GM12873 (cell line): ENCODE data around the gene USP19.

ENCODE experiments used
- CTCF ChIP-seq: IDR thresholded peaks from 2 replicates; pipeline ENCODE4 v1.5.1; 2012; ENCODE audit warnings: low read depth, mild to moderate bottlenecking, moderate library complexity, low read length, control low read depth; ENCODE audit not compliant: insufficient read depth; ENCODE audit errors: missing control alignments

Gene USP19

GRCh38 chr3:49122022-49122421, 1.4 kb upstream of the USP19 start:
- TF ChIP-seq CTCF: no peak

GRCh38 chr3:49121132-49121736, 611 bp upstream of the USP19 start:
- TF ChIP-seq CTCF: no peak

GRCh38 chr3:49120096-49120437, 556 bp downstream of the USP19 start:
- TF ChIP-seq CTCF: no peak

- TF ChIP-seq CTCF: no peak
Observed at GRCh38 chr3:49119439-49119838, 1.2 kb downstream of the USP19 start.

- TF ChIP-seq CTCF: no peak
Observed at GRCh38 chr3:49119036-49119435, 1.6 kb downstream of the USP19 start.

- TF ChIP-seq CTCF: no peak
Observed at GRCh38 chr3:49112262-49112661, 8.4 kb downstream of the USP19 start.

- no peak for TF ChIP-seq CTCF
Observed at GRCh38 chr3:49111347-49111746, 9.3 kb downstream of the USP19 start.
